Measurements from ENCODE around the gene LRRTM2. TPM values are rescaled to one million over a fixed set of nuclear protein-coding genes. Genes with fewer than 3 reads are reported as not detected.
A peak's percentile ranks its signal among the peaks of the same experiment; 100 is the strongest.
"Not testable (repeated sequence)": the region's sequence is repeated elsewhere in the genome, so short reads cannot be mapped to it uniquely, and the experiment has no call there.

LRRTM2 gene
- polyA plus RNA-seq (2013, experiment 1 of 2) = 0.44 TPM
- 0.40 TPM for polyA plus RNA-seq (2013, experiment 2 of 2)

GRCh38 chr5:138874771-138875551 lies at the start of gene LRRTM2:
TSS of gene LRRTM2 (minus strand) at chr5:138875335. CDS start at chr5:138874911, 424 bp downstream.
- H3K9me3 ChIP-seq (ENCODE audit: control insufficient read depth, low read length) = no peaks in the 10 kb centered on the region
- H3K4me1 ChIP-seq (ENCODE audit: control insufficient read depth, insufficient read depth, low read length, poor library complexity, severe bottlenecking) = peaks cover 27% of the 10 kb centered on the region
- H3K4me3 ChIP-seq (ENCODE audit: extremely low read depth, insufficient read depth, low read length, poor library complexity, severe bottlenecking) = no peak within 1 kb of the TSS
- peaks cover 23% of the 10 kb centered on the region for H3K36me3 ChIP-seq (ENCODE audit: control insufficient read depth, insufficient read depth, low read length)
- H3K27ac ChIP-seq (ENCODE audit: low read depth, low read length, severe bottlenecking) = peak within 1 kb of the TSS; percentile 58
- 91% methylated on average over 13 to 15 of the region's 18 CpGs for WGBS, 2 experiments (ENCODE audit: insufficient coverage in 2 of 2)

GRCh38 chr5:138922494-138922893 lies 47.4 kb upstream of the LRRTM2 start:
- 100% methylated on average over 1 of the region's 2 CpGs; no CpG with 5 or more reads in 1 of the 2 experiments for WGBS, 2 experiments (ENCODE audit: insufficient coverage in 2 of 2)

GRCh38 chr5:138921362-138921761 lies 46.2 kb upstream of the LRRTM2 start:
- H3K4me1 ChIP-seq (ENCODE audit: control insufficient read depth, insufficient read depth, low read length, poor library complexity, severe bottlenecking); H3K27ac ChIP-seq (ENCODE audit: low read depth, low read length, severe bottlenecking); H3K4me3 ChIP-seq (ENCODE audit: extremely low read depth, insufficient read depth, low read length, poor library complexity, severe bottlenecking); H3K9me3 ChIP-seq (ENCODE audit: control insufficient read depth, low read length): not testable (repeated sequence)
- 83 to 100% methylated on average over 1 to 2 of the region's 2 CpGs for WGBS, 2 experiments (ENCODE audit: insufficient coverage in 2 of 2)
- peaks cover 68% of the 10 kb centered on the region for H3K36me3 ChIP-seq (ENCODE audit: control insufficient read depth, insufficient read depth, low read length)

More at GRCh38 chr5:138922494-138922893, 47.4 kb upstream of the LRRTM2 start:
- no peak overlapping the region for H3K27ac ChIP-seq (ENCODE audit: low read depth, low read length, severe bottlenecking)
- peaks cover 8% of the 10 kb centered on the region for H3K4me1 ChIP-seq (ENCODE audit: control insufficient read depth, insufficient read depth, low read length, poor library complexity, severe bottlenecking)
- H3K9me3 ChIP-seq (ENCODE audit: control insufficient read depth, low read length) = no peaks in the 10 kb centered on the region
- H3K36me3 ChIP-seq (ENCODE audit: control insufficient read depth, insufficient read depth, low read length) = peaks cover 78% of the 10 kb centered on the region
- no peak overlapping the region for H3K4me3 ChIP-seq (ENCODE audit: extremely low read depth, insufficient read depth, low read length, poor library complexity, severe bottlenecking)

GRCh38 chr5:138920181-138920580 lies 45.0 kb upstream of the LRRTM2 start:
- Histone ChIP-seq H3K4me1 (ENCODE audit: control insufficient read depth, insufficient read depth, low read length, poor library complexity, severe bottlenecking) (peaks cover 8% of the 10 kb centered on the region), H3K4me3 (ENCODE audit: extremely low read depth, insufficient read depth, low read length, poor library complexity, severe bottlenecking) (no peak overlapping the region), H3K36me3 (ENCODE audit: control insufficient read depth, insufficient read depth, low read length) (peaks cover 68% of the 10 kb centered on the region), H3K9me3 (ENCODE audit: control insufficient read depth, low read length) (no peaks in the 10 kb centered on the region), H3K27ac (ENCODE audit: low read depth, low read length, severe bottlenecking) (no peak overlapping the region)
- WGBS, 2 experiments (ENCODE audit: insufficient coverage in 2 of 2) = 85 to 90% methylated on average over 6 to 8 of the region's 8 CpGs

GRCh38 chr5:138918686-138919085 lies 43.6 kb upstream of the LRRTM2 start:
- WGBS, 2 experiments (ENCODE audit: insufficient coverage in 2 of 2) = 70% methylated on average over 3 of the region's 4 CpGs; no CpG with 5 or more reads in 1 of the 2 experiments
- H3K27ac ChIP-seq (ENCODE audit: low read depth, low read length, severe bottlenecking) = no peak overlapping the region
- H3K4me1 ChIP-seq (ENCODE audit: control insufficient read depth, insufficient read depth, low read length, poor library complexity, severe bottlenecking) = peaks cover 8% of the 10 kb centered on the region
- peaks cover 68% of the 10 kb centered on the region for H3K36me3 ChIP-seq (ENCODE audit: control insufficient read depth, insufficient read depth, low read length)
- no peaks in the 10 kb centered on the region for H3K9me3 ChIP-seq (ENCODE audit: control insufficient read depth, low read length)
- H3K4me3 ChIP-seq (ENCODE audit: extremely low read depth, insufficient read depth, low read length, poor library complexity, severe bottlenecking) = no peak overlapping the region

- H3K36me3 ChIP-seq (ENCODE audit: control insufficient read depth, insufficient read depth, low read length) = peaks cover 67% of the 10 kb centered on the region
Measured at GRCh38 chr5:138914338-138914737, 39.2 kb upstream of the LRRTM2 start.

GRCh38 chr5:138913773-138914172 lies 38.6 kb upstream of the LRRTM2 start:
- H3K9me3 ChIP-seq (ENCODE audit: control insufficient read depth, low read length) = no peaks in the 10 kb centered on the region
- peaks cover 18% of the 10 kb centered on the region for H3K4me1 ChIP-seq (ENCODE audit: control insufficient read depth, insufficient read depth, low read length, poor library complexity, severe bottlenecking)
- 100% methylated on average over 1 of the region's 3 CpGs; no CpG with 5 or more reads in 1 of the 2 experiments for WGBS, 2 experiments (ENCODE audit: insufficient coverage in 2 of 2)
- no peak overlapping the region for H3K27ac ChIP-seq (ENCODE audit: low read depth, low read length, severe bottlenecking)
- H3K4me3 ChIP-seq (ENCODE audit: extremely low read depth, insufficient read depth, low read length, poor library complexity, severe bottlenecking) = no peak overlapping the region
- H3K36me3 ChIP-seq (ENCODE audit: control insufficient read depth, insufficient read depth, low read length) = peaks cover 67% of the 10 kb centered on the region

More at GRCh38 chr5:138914338-138914737, 39.2 kb upstream of the LRRTM2 start:
- Histone ChIP-seq H3K4me3 (ENCODE audit: extremely low read depth, insufficient read depth, low read length, poor library complexity, severe bottlenecking) (no peak overlapping the region), H3K27ac (ENCODE audit: low read depth, low read length, severe bottlenecking) (no peak overlapping the region), H3K4me1 (ENCODE audit: control insufficient read depth, insufficient read depth, low read length, poor library complexity, severe bottlenecking) (peaks cover 18% of the 10 kb centered on the region), H3K9me3 (ENCODE audit: control insufficient read depth, low read length) (no peaks in the 10 kb centered on the region)
- 92 to 100% methylated on average over 2 of the region's 3 CpGs for WGBS, 2 experiments (ENCODE audit: insufficient coverage in 2 of 2)

- H3K4me1 ChIP-seq (ENCODE audit: control insufficient read depth, insufficient read depth, low read length, poor library complexity, severe bottlenecking) = peaks cover 30% of the 10 kb centered on the region
- WGBS, 2 experiments (ENCODE audit: insufficient coverage in 2 of 2) = 90 to 98% methylated on average over 3 of the region's 4 CpGs
Measured at GRCh38 chr5:138912093-138912492, 37.0 kb upstream of the LRRTM2 start.

GRCh38 chr5:138911441-138911840 lies 36.3 kb upstream of the LRRTM2 start:
- Histone ChIP-seq H3K27ac (ENCODE audit: low read depth, low read length, severe bottlenecking) (no peak overlapping the region), H3K4me3 (ENCODE audit: extremely low read depth, insufficient read depth, low read length, poor library complexity, severe bottlenecking) (no peak overlapping the region), H3K9me3 (ENCODE audit: control insufficient read depth, low read length) (no peaks in the 10 kb centered on the region), H3K4me1 (ENCODE audit: control insufficient read depth, insufficient read depth, low read length, poor library complexity, severe bottlenecking) (peaks cover 32% of the 10 kb centered on the region), H3K36me3 (ENCODE audit: control insufficient read depth, insufficient read depth, low read length) (peaks cover 77% of the 10 kb centered on the region)

More at GRCh38 chr5:138912093-138912492, 37.0 kb upstream of the LRRTM2 start:
- Histone ChIP-seq H3K9me3 (ENCODE audit: control insufficient read depth, low read length) (no peaks in the 10 kb centered on the region), H3K4me3 (ENCODE audit: extremely low read depth, insufficient read depth, low read length, poor library complexity, severe bottlenecking) (no peak overlapping the region), H3K36me3 (ENCODE audit: control insufficient read depth, insufficient read depth, low read length) (peaks cover 71% of the 10 kb centered on the region), H3K27ac (ENCODE audit: low read depth, low read length, severe bottlenecking) (no peak overlapping the region)

- Histone ChIP-seq H3K27ac (ENCODE audit: low read depth, low read length, severe bottlenecking) (no peak overlapping the region), H3K4me1 (ENCODE audit: control insufficient read depth, insufficient read depth, low read length, poor library complexity, severe bottlenecking) (peaks cover 40% of the 10 kb centered on the region), H3K9me3 (ENCODE audit: control insufficient read depth, low read length) (no peaks in the 10 kb centered on the region), H3K4me3 (ENCODE audit: extremely low read depth, insufficient read depth, low read length, poor library complexity, severe bottlenecking) (no peak overlapping the region), H3K36me3 (ENCODE audit: control insufficient read depth, insufficient read depth, low read length) (peaks cover 77% of the 10 kb centered on the region)
- WGBS, 2 experiments (ENCODE audit: insufficient coverage in 2 of 2) = 94% methylated on average over 4 to 6 of the region's 7 CpGs
Measured at GRCh38 chr5:138910546-138911185, 35.5 kb upstream of the LRRTM2 start.

All from mesodermal cell (in vitro differentiated cells).